Stimulated activated CD8-positive, alpha-beta memory T cell treated with anti-CD3 and anti-CD28 coated beads, Interleukin-7, amount 100 ng/mL, for 1 hour (primary cell): ENCODE results near the gene GRID1.

ENCODE experiments used
- DNase-seq, 2 donors: peaks; one replicate each; pipeline ENCODE4 v3.0.0-alpha.2; 2020; ENCODE audit warnings: low read depth in 2 of 2

Gene GRID1

DNA sequence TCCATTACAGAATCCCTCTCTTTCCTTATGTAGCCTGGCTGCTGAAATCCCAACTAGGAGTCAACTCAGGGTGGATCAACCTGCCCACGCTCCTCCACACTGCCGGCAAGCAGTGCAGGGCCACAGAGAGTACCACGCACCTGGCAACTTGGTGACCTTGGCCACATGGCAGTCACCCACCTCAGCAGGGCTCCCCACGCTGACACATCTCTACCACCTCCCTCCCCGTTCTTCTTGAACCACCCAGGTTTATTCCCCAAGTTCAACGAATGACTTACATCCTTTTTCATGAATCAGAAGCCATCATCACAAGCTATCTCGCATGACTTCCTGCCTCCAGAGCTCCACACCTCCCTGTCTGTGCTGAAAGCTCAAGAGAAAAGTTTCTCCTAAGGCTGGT is 153.4 kb downstream of the GRID1 start:
- DNase-seq = no peak

GRCh38 chr10:86212391-86212700 is 154.2 kb downstream of the GRID1 start:
- DNase-seq = no peak

- no peak for DNase-seq
Observed at GRCh38 chr10:86211691-86212390, 154.8 kb downstream of the GRID1 start.

DNA sequence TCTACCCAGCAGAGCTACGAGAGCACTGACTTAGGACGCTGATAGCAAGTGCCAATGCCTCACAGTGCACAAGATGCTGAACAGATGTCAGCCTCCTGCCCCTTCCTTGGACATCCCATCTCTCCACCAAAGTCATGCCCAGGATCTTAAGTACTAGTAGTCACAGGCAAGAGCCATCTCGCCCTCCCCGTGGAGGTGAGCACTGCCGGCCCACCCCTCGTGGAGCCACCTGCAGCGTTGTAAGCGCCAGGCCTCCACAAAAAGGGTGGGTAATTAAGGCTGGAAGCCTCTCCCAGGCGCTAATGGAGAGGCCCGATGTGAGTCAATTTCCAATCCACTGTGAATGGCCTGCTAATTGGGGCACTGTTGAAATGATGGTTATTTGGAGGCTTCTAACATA is 156.2 kb downstream of the GRID1 start:
- DNase-seq = no peak

GRCh38 chr10:86209726-86210125 is 156.9 kb downstream of the GRID1 start:
- DNase-seq = no peak

- no peak for DNase-seq
Observed at GRCh38 chr10:86207226-86207625, 159.4 kb downstream of the GRID1 start.

DNA sequence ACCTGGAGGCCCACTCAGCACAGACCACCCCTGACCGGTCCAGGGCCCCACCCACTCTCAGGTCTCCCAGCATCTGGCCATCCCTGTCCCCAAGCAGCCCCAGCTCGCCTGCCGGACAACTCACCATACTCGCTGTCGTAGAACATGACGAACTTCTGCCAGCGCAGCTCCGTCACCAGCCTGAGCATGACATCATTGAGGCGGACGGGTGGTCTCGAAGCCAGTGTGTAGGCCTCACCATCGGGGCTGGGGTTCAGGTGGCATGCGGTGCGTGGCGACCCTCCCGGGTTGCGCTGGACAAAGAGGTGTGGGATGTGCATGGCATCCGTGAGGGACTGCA is 160.4 kb downstream of the GRID1 start:
- DNase-seq = no peak

DNA sequence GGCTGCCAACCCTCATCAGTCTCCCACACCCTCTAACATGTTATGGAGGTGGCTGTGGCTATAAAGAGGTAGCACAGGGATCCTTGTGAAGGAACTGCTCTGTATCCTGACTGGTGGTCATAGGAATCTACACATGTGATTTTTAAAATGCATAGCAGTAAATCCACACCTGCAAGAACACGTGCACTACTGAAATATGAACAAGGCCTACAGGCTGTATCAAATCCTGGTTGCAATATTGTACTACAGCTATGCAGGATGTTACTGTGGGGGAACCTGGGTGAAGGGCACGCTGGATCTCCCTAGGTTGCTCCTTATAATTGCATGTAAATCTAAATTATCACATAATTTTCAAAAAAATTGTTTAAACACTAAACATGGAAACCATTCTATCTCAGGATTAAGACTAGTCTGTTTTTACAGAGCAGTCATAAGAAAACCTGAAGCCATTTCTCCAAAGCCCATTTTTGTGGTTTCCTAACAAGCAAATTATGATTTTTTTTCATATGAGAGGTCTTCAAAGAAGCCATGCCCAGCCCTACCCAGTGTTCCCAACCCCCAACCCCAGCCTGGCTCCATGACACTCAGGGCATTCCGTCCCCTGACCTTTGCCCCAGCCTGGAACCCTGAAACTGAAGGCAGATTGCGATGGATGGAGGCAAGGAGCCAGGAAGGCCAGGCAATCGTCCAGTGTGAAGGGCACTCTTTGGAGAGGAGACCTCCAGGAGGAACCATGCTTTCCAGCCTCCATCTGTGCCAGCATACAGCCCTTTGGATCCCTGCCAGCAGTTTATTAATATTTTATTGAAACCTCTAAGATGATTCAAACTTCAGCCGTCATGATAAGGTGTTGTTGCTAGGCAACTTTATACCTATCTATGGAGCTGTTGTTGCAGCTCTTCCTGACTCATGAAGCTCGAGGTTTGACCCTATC is 161.0 kb downstream of the GRID1 start:
- DNase-seq = no peak

DNA sequence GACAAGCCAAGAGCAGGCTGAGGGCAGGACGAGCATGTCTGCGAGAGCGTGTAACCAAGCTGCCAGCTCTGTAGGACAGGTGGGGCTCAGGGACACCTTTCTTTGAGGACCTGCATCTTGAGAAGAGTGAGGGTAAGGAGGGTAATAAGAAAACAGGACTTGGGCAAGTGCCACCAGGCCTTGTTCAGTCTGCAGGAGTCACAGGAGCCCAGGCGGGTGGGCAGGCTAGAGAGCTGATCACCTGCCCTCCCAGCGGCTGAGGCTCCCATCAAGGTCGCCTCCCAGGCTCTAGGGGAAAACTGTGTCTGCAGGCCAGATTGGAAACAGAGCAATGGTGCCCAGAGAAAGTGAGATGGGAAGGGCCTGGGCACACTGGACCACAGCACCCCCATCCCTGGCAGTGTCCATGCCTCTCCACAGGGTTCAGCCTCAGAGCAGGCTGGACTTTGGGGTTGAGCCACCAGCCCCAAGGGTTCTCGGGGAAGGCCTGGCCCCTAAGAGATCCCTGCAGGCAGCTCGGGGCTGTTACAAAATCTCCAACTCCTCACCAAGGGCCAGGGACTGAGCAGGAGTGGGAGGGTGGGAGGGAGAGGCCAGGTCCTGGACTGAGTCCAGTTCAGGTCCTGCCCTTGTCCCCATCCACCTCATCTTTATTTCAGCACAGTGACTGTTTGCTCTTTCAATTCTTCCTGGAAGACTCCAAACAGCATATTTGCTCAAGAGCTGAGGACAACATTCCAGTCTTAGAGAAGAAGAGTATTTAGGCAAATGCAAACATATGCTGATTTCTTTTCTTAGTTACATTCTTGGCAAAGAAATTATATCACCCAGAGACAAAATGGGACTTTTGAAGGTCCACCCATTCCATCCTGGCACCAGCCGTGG is 161.9 kb downstream of the GRID1 start:
- no peak for DNase-seq

GRCh38 chr10:86203162-86203905 is 163.3 kb downstream of the GRID1 start:
- no peak for DNase-seq

- no peak for DNase-seq
Observed at GRCh38 chr10:86202226-86202735, 164.3 kb downstream of the GRID1 start.

- no peak for DNase-seq
Observed at GRCh38 chr10:86200867-86201266, 165.7 kb downstream of the GRID1 start.

GRCh38 chr10:86200269-86200668 is 166.3 kb downstream of the GRID1 start:
- DNase-seq = no peak

DNA sequence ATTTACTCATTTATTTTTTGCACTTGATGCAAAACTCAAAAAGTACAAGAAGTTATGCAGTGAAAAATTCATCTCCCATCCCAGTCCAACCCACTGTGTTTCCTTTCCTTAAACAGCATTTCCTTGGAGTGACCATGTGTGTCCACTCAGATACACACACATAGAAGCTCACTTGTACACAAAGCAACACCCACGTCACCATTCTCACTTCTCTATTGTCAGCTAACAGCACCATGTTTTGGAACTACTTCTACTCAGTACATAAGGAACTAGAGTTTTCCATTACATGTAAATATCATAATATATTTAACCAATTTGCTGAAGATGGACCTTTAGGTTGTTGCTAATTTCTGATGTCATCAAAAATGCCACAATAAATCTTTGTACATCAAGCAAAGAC is 167.6 kb downstream of the GRID1 start:
- DNase-seq = no peak

DNA sequence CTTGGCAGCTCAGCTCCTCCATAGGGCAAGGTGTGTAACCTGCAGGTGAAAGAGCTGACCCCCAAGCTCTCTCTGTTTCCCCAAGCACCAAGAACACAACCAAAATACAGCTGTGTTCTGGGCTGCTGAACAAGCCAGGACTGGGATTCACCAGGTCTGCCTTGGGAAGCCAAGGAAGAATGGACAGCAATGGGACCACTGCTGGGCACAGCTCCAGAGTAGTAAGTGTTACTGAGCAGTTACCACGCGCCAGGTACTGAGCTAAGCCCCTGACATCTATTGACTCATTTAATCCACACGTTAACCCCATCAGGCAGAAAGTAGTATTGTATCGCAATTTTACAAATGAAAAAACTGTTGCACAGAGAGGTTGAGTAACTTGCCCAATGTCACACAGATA is 168.3 kb downstream of the GRID1 start:
- no peak for DNase-seq

GRCh38 chr10:86197166-86197790 is 169.3 kb downstream of the GRID1 start:
- no peak for DNase-seq

DNA sequence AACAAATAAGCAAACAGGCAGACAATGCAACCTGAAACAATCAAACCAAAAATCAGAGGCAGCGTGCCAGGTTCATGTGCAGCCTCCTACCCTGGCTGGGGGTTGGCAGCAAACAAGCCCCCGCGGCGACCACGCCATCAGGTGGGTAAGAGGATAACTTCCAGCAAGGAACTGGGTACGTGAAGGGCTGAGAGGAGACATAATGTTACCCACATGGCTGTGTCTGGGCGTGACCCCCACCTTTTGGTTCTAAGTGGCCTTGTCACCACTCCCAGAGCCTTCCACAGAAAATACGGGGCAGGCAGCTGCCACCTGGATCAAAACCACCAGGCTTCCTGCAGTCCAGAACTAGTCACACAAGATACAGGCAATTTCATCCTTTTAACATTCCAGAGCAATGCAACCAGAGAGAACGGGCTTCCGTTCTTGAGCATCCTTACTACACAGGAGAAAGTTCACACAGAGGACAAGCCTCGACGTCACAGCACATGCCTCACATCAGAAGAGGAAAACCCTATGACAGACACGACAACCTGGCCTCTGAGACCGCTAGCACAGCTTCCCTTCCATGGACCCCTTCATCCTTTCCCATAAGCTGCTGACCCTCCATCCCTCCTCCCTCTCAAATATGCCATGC is 171.0 kb downstream of the GRID1 start:
- no peak for DNase-seq

- no peak for DNase-seq
Observed at GRCh38 chr10:86194684-86195083, 171.9 kb downstream of the GRID1 start.

DNA sequence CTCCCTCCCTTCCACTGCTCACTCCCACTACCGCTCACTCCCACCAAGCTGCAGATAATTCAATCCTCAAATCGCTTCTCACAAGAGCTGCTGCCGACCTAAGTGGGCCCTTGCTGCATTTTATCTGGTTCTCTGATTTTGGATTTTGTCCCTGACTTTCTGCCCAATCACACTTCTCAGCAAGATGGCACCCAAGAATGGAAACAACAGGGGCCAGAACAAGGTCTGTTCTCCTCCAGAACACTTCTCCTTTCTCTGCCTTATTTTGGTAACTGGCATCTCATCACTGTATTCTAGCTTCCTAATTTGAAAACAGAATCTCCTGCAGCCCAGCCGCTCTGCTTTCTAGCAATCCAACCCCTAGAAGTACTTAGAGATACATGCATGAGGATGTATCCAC is 172.8 kb downstream of the GRID1 start:
- no peak for DNase-seq

GRCh38 chr10:86192691-86193090 is 173.9 kb downstream of the GRID1 start:
- no peak for DNase-seq

DNA sequence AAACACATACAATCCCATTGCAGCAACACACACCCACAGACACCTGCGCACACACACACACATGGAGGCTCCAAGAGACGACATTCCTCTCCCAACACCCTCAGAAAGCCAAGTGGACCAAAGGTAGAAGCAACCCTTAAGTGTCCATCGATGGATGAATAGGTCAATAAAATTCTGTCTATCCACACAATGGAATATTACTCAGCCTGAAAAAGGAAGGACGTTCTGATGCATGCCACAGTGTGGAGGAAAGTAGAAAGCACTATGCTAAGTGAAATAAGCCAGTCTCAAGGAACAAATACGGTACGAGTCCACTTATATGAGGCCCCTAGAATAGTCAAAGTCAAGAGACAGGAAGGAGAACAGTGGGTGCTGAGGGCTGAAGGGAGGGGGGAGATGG is 174.4 kb downstream of the GRID1 start:
- no peak for DNase-seq
